HCT116 (cell line): ENCODE results near the gene UFD1.

Experiments used
- CTCF ChIP-seq, 3 experiments: fragments of 200-600 bp in 1 of 3; sonication (generic) in 1 of 3; IDR thresholded peaks in 2 of 3; conservative IDR thresholded peaks in 1 of 3; 2 replicates each; pipeline ENCODE4 v1.5.1; 2012 to 2017; ENCODE audit warnings: low read depth in 2 of 3, low read length in 2 of 3, antibody characterized with exemption in 1 of 3, borderline replicate concordance in 1 of 3, control low read depth in 1 of 3, mild to moderate bottlenecking in 1 of 3, mixed read lengths in 1 of 3, mixed run types in 1 of 3, moderate library complexity in 1 of 3; ENCODE audit not compliant: insufficient read depth in 1 of 3
- POLR2AphosphoS5 ChIP-seq: IDR thresholded peaks from 2 replicates; pipeline ENCODE4 v1.6.1; 2011; ENCODE audit warnings: mild to moderate bottlenecking, low read depth, low read length, moderate library complexity

GRCh38 chr22:19517919-19518611 lies 39.1 kb upstream of the UFD1 start:
- TF ChIP-seq POLR2AphosphoS5 (no peak), CTCF (IDR thresholded peaks at IDR 0.05 in 2 of 3, conservative IDR thresholded peaks at IDR 0.05 in 1 of 3; ENCODE audit: borderline replicate concordance in 1 of 3, insufficient read depth in 1 of 3, low read depth in 2 of 3, low read length in 2 of 3) (no peak)
